Stimulated activated CD8-positive, alpha-beta memory T cell treated with anti-CD3 and anti-CD28 coated beads, Interleukin-12 subunit alpha, Interleukin-12 subunit beta, amount 100 ng/mL, for 24 hours (primary cell): ENCODE data around the gene SCTR.
A peak's percentile ranks its signal among the peaks of the same experiment; 100 is the strongest.

Experiments
- DNase-seq: peaks from one replicate; pipeline ENCODE4 v3.0.0-alpha.2; 2020; ENCODE audit errors: extremely low read depth

The SCTR gene

GRCh38 chr2:119523952-119524694, at the start of gene SCTR:
Gene SCTR, minus strand, starts transcription at chr2:119524483. Its CDS starts 257 bp downstream, at chr2:119524226.
- no peak for DNase-seq

GRCh38 chr2:119567292-119567691, 43.0 kb upstream of the SCTR start:
- no peak for DNase-seq

GRCh38 chr2:119565481-119565880, 41.2 kb upstream of the SCTR start:
- DNase-seq, result no peak

- DNase-seq, result no peak
Observed at GRCh38 chr2:119553687-119554344, 29.5 kb upstream of the SCTR start.

GRCh38 chr2:119552902-119553301, 28.6 kb upstream of the SCTR start:
- DNase-seq, result no peak

- DNase-seq, result no peak
Observed at GRCh38 chr2:119550856-119551255, 26.6 kb upstream of the SCTR start.

- DNase-seq, result no peak
Observed at GRCh38 chr2:119550346-119550745, 26.1 kb upstream of the SCTR start.

GRCh38 chr2:119549241-119549640, 25.0 kb upstream of the SCTR start:
- no peak for DNase-seq

- no peak for DNase-seq
Observed at GRCh38 chr2:119548516-119549120, 24.3 kb upstream of the SCTR start.

GRCh38 chr2:119546447-119546767, 22.1 kb upstream of the SCTR start:
- DNase-seq, result no peak

GRCh38 chr2:119545754-119546446, 21.6 kb upstream of the SCTR start:
- DNase-seq, result no peak

GRCh38 chr2:119544939-119545475, 20.7 kb upstream of the SCTR start:
- DNase-seq, result no peak

GRCh38 chr2:119544075-119544938, 20.0 kb upstream of the SCTR start, which contains the start of gene CFAP221:
Gene CFAP221, plus strand, starts transcription at chr2:119544449. Its CDS starts 1,683 bp downstream, at chr2:119546132.
- DNase-seq, result peak; percentile 5

GRCh38 chr2:119541476-119541875, 17.2 kb upstream of the SCTR start:
- DNase-seq, result no peak

GRCh38 chr2:119537792-119538191, 13.5 kb upstream of the SCTR start:
- DNase-seq, result no peak

GRCh38 chr2:119536707-119537106, 12.4 kb upstream of the SCTR start:
- DNase-seq, result no peak

GRCh38 chr2:119536211-119536610, 11.9 kb upstream of the SCTR start:
- DNase-seq, result no peak

- DNase-seq, result no peak
Observed at GRCh38 chr2:119533560-119533959, 9.3 kb upstream of the SCTR start.

- no peak for DNase-seq
Observed at GRCh38 chr2:119531292-119531691, 7.0 kb upstream of the SCTR start.

GRCh38 chr2:119527999-119528398, 3.7 kb upstream of the SCTR start:
- no peak for DNase-seq

- no peak for DNase-seq
Observed at GRCh38 chr2:119525614-119526013, 1.3 kb upstream of the SCTR start.
